Thoracic aorta endothelial cell (primary cell): ENCODE measurements around the gene PARL. TPM values are rescaled to one million over a fixed set of nuclear protein-coding genes. Genes with fewer than 3 reads are reported as not detected.

ENCODE experiments used
- small RNA-seq: library from RNA; depleted of rRNA; stranded (forward); fragments of <200 nt; gene quantifications from one replicate; pipeline ENCODE3, GENCODE V24; 2012
- total RNA-seq: library from RNA; depleted of rRNA; stranded (reverse); fragments of >200 nt; gene quantifications from 2 replicates; pipeline ENCODE4 v1.2.3, GENCODE V29; 2012

Gene PARL, protein sequence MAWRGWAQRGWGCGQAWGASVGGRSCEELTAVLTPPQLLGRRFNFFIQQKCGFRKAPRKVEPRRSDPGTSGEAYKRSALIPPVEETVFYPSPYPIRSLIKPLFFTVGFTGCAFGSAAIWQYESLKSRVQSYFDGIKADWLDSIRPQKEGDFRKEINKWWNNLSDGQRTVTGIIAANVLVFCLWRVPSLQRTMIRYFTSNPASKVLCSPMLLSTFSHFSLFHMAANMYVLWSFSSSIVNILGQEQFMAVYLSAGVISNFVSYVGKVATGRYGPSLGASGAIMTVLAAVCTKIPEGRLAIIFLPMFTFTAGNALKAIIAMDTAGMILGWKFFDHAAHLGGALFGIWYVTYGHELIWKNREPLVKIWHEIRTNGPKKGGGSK
- total RNA-seq, result 39.4 and 42.2 TPM in 2 replicates

DNA sequence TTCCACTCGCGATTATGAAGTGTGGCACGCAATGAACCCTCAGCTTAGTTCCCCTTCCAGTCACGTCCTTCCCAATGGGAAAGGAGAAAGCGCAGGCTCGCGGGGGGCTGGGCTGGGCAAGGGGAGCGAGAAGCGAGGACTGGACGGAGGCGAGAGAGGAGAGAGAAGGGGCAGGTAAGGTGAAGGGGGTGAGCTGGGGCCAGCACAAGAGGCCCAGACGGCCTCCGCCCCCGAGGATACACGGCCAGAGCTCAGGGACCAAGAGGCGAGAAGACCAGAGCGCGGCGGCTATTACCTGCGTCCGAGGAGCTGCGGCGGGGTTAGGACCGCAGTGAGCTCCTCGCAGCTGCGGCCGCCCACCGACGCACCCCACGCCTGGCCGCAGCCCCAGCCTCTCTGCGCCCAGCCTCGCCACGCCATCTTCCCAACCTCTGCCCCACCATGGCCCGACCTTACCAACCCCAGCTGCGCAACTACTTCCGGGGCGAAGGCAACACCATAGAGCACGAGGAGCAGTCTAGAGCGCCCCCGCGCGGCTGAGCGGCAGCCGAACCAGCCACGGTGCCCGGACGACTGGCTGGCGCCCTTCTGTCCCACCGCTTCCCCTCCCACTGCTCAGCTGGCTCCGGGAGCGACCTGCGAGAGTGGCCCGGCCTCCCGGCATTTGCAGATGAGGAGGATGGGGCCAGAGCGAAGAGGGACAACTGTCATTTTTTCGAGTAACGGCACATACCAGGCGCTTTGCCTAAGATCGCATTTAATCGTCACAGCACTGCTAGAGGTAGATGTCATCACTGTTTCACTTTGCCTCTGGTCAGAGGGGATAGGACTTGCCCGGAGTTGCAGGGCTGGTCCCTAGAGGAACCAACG, at the start of gene PARL:
PARL (minus strand) TSS at position 454 of the 870 bp plus-strand sequence; CDS start at position 420, 34 bp downstream.

DNA sequence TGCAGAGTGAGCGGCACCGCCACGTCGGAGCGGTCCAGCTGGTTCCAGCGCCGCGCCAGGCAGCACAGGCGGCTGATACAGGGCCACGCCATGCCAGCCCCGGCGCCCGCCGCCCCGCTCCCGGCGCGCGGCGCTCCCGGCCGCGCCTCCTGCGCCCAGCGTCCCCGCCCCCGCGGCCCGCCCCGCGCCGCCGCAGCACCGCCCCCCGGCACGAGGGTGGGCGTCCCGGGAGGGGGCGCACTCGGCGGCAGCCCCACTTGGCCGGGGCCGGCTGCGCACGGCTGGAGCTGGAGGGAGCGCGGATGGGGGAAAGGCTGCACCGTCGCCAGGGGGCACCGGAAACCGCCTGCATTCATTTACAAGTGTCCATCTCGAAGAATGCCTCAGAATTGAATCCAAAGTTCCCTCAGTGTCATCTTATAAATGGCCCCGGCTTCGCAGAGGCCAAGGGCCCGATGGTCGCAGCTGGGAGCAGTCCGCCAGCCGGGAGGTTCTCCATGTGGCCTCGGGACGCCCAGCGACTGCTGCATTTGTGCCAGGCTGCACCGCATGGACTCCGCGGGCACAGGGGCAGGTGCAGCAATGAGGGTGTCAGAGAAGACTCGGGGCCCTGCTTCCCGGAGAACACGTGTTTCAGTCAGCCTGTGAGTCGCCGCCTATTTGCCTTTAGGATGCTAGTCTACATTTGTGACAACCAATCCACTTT, 59.1 kb downstream of the PARL start, which contains the start of gene MAP6D1:
MAP6D1 (minus strand) TSS at position 122 of the 706 bp plus-strand sequence; CDS start at position 92, 30 bp downstream.

Small RNA genes within 50 kb of the gene (small RNA-seq; reads per million reads assigned to genes)
- not detected for gene MIR4448

Other genes with a start within 250 kb of the PARL start
- 49.5 and 54.6 TPM in 2 replicates for gene KLHL24, start 249.3 kb downstream of the PARL start, total RNA-seq
- gene YEATS2, start 187.1 kb downstream of the PARL start, total RNA-seq, result 55.7 and 62.6 TPM in 2 replicates
- 1.9 and 2.4 TPM in 2 replicates for gene MAP6D1, start 59.3 kb downstream of the PARL start, total RNA-seq
- 20.2 and 24.5 TPM in 2 replicates for gene ABCC5, start 133.0 kb upstream of the PARL start, total RNA-seq
- not detected in 2 replicates for gene HTR3D, start 146.9 kb upstream of the PARL start, total RNA-seq
- not detected in 2 replicates for gene HTR3C, start 168.2 kb upstream of the PARL start, total RNA-seq
- not detected in 2 replicates for gene HTR3E, start 212.2 kb upstream of the PARL start, total RNA-seq